ENCODE measurements around the gene TYW3.
"Not testable (repeated sequence)": the region's sequence is repeated elsewhere in the genome, so short reads cannot be mapped to it uniquely, and the experiment has no call there.

TYW3 gene

GRCh38 chr1:74732071-74732946 is 643 bp upstream of the TYW3 start:
- DNase-seq, result not testable (repeated sequence)

- peak; percentile 73 for DNase-seq
Observed at GRCh38 chr1:74733604-74734484, 892 bp downstream of the TYW3 start.

- DNase-seq, result no peak
Observed at GRCh38 chr1:74737333-74737732, 4.4 kb downstream of the TYW3 start.

GRCh38 chr1:74740307-74740980 is 7.5 kb downstream of the TYW3 start:
- DNase-seq, result not testable (repeated sequence)

GRCh38 chr1:74745247-74745646 is 12.3 kb downstream of the TYW3 start:
- not testable (repeated sequence) for DNase-seq

- DNase-seq, result no peak
Observed at GRCh38 chr1:74748960-74749359, 16.0 kb downstream of the TYW3 start.

GRCh38 chr1:74753104-74753503 is 20.2 kb downstream of the TYW3 start:
- DNase-seq, result no peak

- DNase-seq, result no peak
Observed at GRCh38 chr1:74755475-74755874, 22.5 kb downstream of the TYW3 start.

- DNase-seq, result not testable (repeated sequence)
Observed at GRCh38 chr1:74756650-74757049, 23.7 kb downstream of the TYW3 start.

GRCh38 chr1:74763807-74764206 is 30.9 kb downstream of the TYW3 start:
- DNase-seq, result no peak

- no peak for DNase-seq
Observed at GRCh38 chr1:74766579-74766978, 33.6 kb downstream of the TYW3 start.

- DNase-seq, result no peak
Observed at GRCh38 chr1:74767490-74767889, 34.5 kb downstream of the TYW3 start.

- peak; percentile 18 for DNase-seq
Observed at GRCh38 chr1:74771913-74772515, 39.1 kb downstream of the TYW3 start.

- no peak for DNase-seq
Observed at GRCh38 chr1:74772945-74773344, 40.0 kb downstream of the TYW3 start.

GRCh38 chr1:74773582-74773981 is 40.6 kb downstream of the TYW3 start:
- DNase-seq, result no peak

GRCh38 chr1:74775735-74776134 is 42.8 kb downstream of the TYW3 start:
- DNase-seq, result no peak

GRCh38 chr1:74777525-74777924 is 44.6 kb downstream of the TYW3 start:
- DNase-seq, result no peak

GRCh38 chr1:74779750-74780149 is 46.8 kb downstream of the TYW3 start:
- DNase-seq, result no peak

- no peak for DNase-seq
Observed at GRCh38 chr1:74780594-74780993, 47.6 kb downstream of the TYW3 start.

GRCh38 chr1:74785944-74786343 is 53.0 kb downstream of the TYW3 start:
- DNase-seq, result no peak

- no peak for DNase-seq
Observed at GRCh38 chr1:74790453-74790852, 57.5 kb downstream of the TYW3 start.

- no peak for DNase-seq
Observed at GRCh38 chr1:74791491-74791890, 58.5 kb downstream of the TYW3 start.

GRCh38 chr1:74799119-74799657 is 66.2 kb downstream of the TYW3 start:
- no peak for DNase-seq
